Thyroid gland (tissue), 4 donors: ENCODE results near the gene SIRT3.

Experiments
- CTCF ChIP-seq, 6 experiments: fragments of 200-600 bp in 3 of 6; fragments of 450-650 bp in 3 of 6; sonication (generic) in 3 of 6; IDR thresholded peaks; one replicate each; pipeline ENCODE4 v1.5.1; 2016 to 2019; ENCODE audit warnings: antibody characterized with exemption in 6 of 6, mild to moderate bottlenecking in 2 of 6, inconsistent platforms in 1 of 6, moderate library complexity in 1 of 6
- POLR2A ChIP-seq, 2 donors: fragments of 450-650 bp; IDR thresholded peaks; one replicate each; pipeline ENCODE4 v1.6.1; 2017; ENCODE audit warnings: antibody characterized with exemption in 2 of 2, mild to moderate bottlenecking in 2 of 2, moderate library complexity in 1 of 2

- TF ChIP-seq CTCF (IDR thresholded peaks at IDR 0.05) (no peak), POLR2A (IDR thresholded peaks at IDR 0.05) (no peak)
These were observed 17.2 kb upstream of the SIRT3 start for GRCh38 chr11:253160-253885.
